Mesenchymal stem cell (in vitro differentiated cells and primary cell): ENCODE data around the gene TOM1.
"Not testable (repeated sequence)": the region's sequence is repeated elsewhere in the genome, so short reads cannot be mapped to it uniquely, and the experiment has no call there.

ENCODE experiments used
- DNase-seq: peaks from one replicate; pipeline ENCODE4 v3.0.0-alpha.2; 2013
- H2AFZ ChIP-seq: one replicate; pipeline ENCODE4 v1.6.1; 2013; ENCODE audit warnings: low read depth, mild to moderate bottlenecking, control low read depth, inconsistent platforms, low read length, moderate library complexity
- H2AK5ac ChIP-seq: 2 replicates; pipeline ENCODE4 v1.6.1; 2013; ENCODE audit warnings: low read length, moderate library complexity, mild to moderate bottlenecking, inconsistent platforms; ENCODE audit not compliant: severe bottlenecking
- H2BK120ac ChIP-seq: one replicate; pipeline ENCODE4 v1.6.1; 2013; ENCODE audit warnings: low read depth, mild to moderate bottlenecking, inconsistent platforms, low read length, moderate library complexity
- H2BK12ac ChIP-seq, 2 experiments: one replicate each; pipeline ENCODE4 v1.6.1; 2013; ENCODE audit warnings: inconsistent platforms in 2 of 2, low read length in 2 of 2, mild to moderate bottlenecking in 2 of 2, moderate library complexity in 2 of 2, control low read depth in 1 of 2
- H2BK15ac ChIP-seq: one replicate; pipeline ENCODE4 v1.6.1; 2013; ENCODE audit warnings: mild to moderate bottlenecking, low read depth, inconsistent platforms; ENCODE audit not compliant: poor library complexity, severe bottlenecking
- H2BK5ac ChIP-seq: 2 replicates; pipeline ENCODE4 v1.6.1; 2013; ENCODE audit warnings: low read depth, mild to moderate bottlenecking, low read length, control low read depth, inconsistent platforms; ENCODE audit not compliant: poor library complexity, severe bottlenecking
- H3K14ac ChIP-seq, 2 experiments: one replicate each; pipeline ENCODE4 v1.6.1; 2013; ENCODE audit warnings: inconsistent platforms in 2 of 2, low read length in 2 of 2, control low read depth in 1 of 2, mild to moderate bottlenecking in 1 of 2, moderate library complexity in 1 of 2
- H3K18ac ChIP-seq, 2 experiments: one replicate each; pipeline ENCODE4 v1.6.1; 2013; ENCODE audit warnings: inconsistent platforms in 2 of 2, low read length in 2 of 2, control low read depth in 1 of 2, low read depth in 1 of 2, mild to moderate bottlenecking in 1 of 2
- H3K23ac ChIP-seq, 2 experiments: one replicate each; pipeline ENCODE4 v1.6.1; 2013; ENCODE audit warnings: inconsistent platforms in 2 of 2, low read length in 2 of 2, mild to moderate bottlenecking in 2 of 2, moderate library complexity in 2 of 2, control low read depth in 1 of 2
- H3K27ac ChIP-seq: 2 replicates; pipeline ENCODE4 v1.5.1; 2013; ENCODE audit warnings: mild to moderate bottlenecking, moderate library complexity, low read length, control low read depth, inconsistent platforms; ENCODE audit not compliant: poor library complexity, severe bottlenecking
- H3K27me3 ChIP-seq, 2 experiments: 2 replicates each; pipeline versions ENCODE4 v1.6.1 to v1.7.0; 2013; ENCODE audit warnings: low read length in 2 of 2, mild to moderate bottlenecking in 2 of 2, moderate library complexity in 2 of 2, control low read depth in 1 of 2, inconsistent platforms in 1 of 2; ENCODE audit not compliant: control insufficient read depth in 1 of 2, insufficient read depth in 1 of 2
- H3K36me3 ChIP-seq, 2 experiments: 2 replicates each; pipeline versions ENCODE4 v1.6.1 to v1.7.0; 2013; ENCODE audit warnings: low read length in 2 of 2, control low read depth in 1 of 2, inconsistent platforms in 1 of 2, low read depth in 1 of 2, mild to moderate bottlenecking in 1 of 2; ENCODE audit not compliant: insufficient read depth in 2 of 2, control insufficient read depth in 1 of 2
- H3K4ac ChIP-seq, 2 experiments: one replicate each; pipeline ENCODE4 v1.6.1; 2013; ENCODE audit warnings: inconsistent platforms in 2 of 2, low read length in 2 of 2, mild to moderate bottlenecking in 2 of 2, moderate library complexity in 2 of 2, control low read depth in 1 of 2, low read depth in 1 of 2
- H3K4me1 ChIP-seq: 2 replicates; pipeline ENCODE4 v1.6.1; 2013; ENCODE audit warnings: low read depth, low read length, control low read depth; ENCODE audit not compliant: control insufficient read depth, insufficient read depth
- H3K4me2 ChIP-seq: 2 replicates; pipeline ENCODE4 v1.6.1; 2013; ENCODE audit warnings: low read length, mild to moderate bottlenecking, inconsistent platforms; ENCODE audit not compliant: poor library complexity, severe bottlenecking
- H3K4me3 ChIP-seq, 2 experiments: 2 replicates each; pipeline versions ENCODE4 v1.5.1 to v1.7.0; 2013; ENCODE audit warnings: low read length in 2 of 2, mild to moderate bottlenecking in 2 of 2, control low read depth in 1 of 2, low read depth in 1 of 2; ENCODE audit not compliant: insufficient read depth in 1 of 2
- H3K79me1 ChIP-seq: replicated peaks from 2 replicates; pipeline ENCODE4 v1.6.1; 2013; ENCODE audit warnings: mild to moderate bottlenecking, control low read depth, low read length, inconsistent platforms; ENCODE audit not compliant: poor library complexity, severe bottlenecking
- H3K9ac ChIP-seq: 2 replicates; pipeline ENCODE4 v1.7.0; 2013; ENCODE audit warnings: mild to moderate bottlenecking, low read length, moderate library complexity
- H3K9me3 ChIP-seq: 2 replicates; pipeline ENCODE4 v1.7.0; 2013; ENCODE audit warnings: mild to moderate bottlenecking, low read length; ENCODE audit not compliant: control insufficient read depth
- H4K8ac ChIP-seq: one replicate; pipeline ENCODE4 v1.6.1; 2013; ENCODE audit warnings: inconsistent platforms, mild to moderate bottlenecking, low read length, moderate library complexity
- H4K91ac ChIP-seq: one replicate; pipeline ENCODE4 v1.6.1; 2013; ENCODE audit warnings: mild to moderate bottlenecking, low read length, inconsistent platforms
- WGBS: methylation state at CpG from one replicate; pipeline ENCODE4 v1.1.7; 2013; ENCODE audit warnings: mixed read lengths; 5-methylcytosine and 5-hydroxymethylcytosine counted together

TOM1 gene

DNA sequence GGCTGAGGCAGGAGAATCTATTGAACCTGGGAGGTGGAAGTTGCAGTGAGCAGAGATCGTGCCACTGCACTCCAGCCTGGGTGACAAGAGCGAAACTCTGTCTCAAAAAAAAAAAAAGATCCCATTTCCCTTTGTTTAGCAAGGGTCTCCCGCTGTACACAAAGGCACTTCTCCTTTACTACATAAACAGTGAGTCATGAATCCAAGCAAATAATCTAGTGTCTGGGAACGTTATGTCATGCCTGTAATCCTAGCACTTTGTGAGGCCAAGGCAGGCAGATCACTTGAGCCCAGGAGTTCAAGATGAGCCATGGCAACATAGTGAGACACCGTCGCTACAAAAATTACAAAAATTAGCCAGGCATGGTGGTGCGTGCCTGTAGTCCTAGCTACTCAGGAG, 64.5 kb downstream of the TOM1 start:
- not testable (repeated sequence) for H2BK5ac ChIP-seq, H3K36me3 ChIP-seq, H4K91ac ChIP-seq, H2AK5ac ChIP-seq, H3K4me3 ChIP-seq, H3K27ac ChIP-seq, H3K9me3 ChIP-seq, H3K4ac ChIP-seq, H3K4me2 ChIP-seq, H2BK120ac ChIP-seq, H3K27me3 ChIP-seq, H3K14ac ChIP-seq, H3K23ac ChIP-seq, H4K8ac ChIP-seq, H3K18ac ChIP-seq, H3K79me1 ChIP-seq, H2BK15ac ChIP-seq, H3K9ac ChIP-seq, H2BK12ac ChIP-seq, H3K4me1 ChIP-seq, H2AFZ ChIP-seq
- WGBS = 22% methylated on average over 7 of the region's 7 CpGs
- DNase-seq = peak; percentile 95

DNA sequence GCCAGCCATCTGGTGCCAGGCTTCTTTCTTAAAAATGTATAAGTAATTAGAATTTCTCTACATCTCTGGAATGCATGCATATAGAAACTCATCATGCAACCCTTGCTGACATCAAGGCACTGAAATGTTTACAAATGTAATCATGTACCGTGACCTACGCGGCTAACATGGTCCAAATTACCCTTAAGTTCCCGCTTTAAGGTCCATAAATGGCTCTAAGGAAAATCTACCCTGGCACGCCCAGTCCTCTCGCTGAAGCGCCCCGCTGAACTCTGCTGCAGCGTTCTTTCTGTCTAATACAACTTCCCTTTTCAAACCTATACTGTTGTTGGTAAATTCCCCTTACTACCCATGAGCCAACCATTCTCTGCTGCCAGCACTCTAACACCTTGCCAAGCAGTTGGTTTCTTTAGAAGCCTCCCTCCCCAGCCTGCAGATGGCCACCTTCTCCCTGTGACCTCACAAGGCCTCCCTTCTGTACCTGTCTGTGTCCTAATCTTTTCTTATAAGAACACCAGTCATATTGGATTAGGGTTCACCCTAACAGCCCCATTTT, 67.7 kb downstream of the TOM1 start:
- H3K14ac ChIP-seq = no peak overlapping the region
- H3K36me3 ChIP-seq = no peaks in the 10 kb centered on the region
- no peak overlapping the region for H2AFZ ChIP-seq
- no peak overlapping the region for H2BK5ac ChIP-seq
- H4K8ac ChIP-seq = no peak overlapping the region
- no peak overlapping the region for H2BK15ac ChIP-seq
- no peak overlapping the region for H2AK5ac ChIP-seq
- no peaks in the 10 kb centered on the region for H3K79me1 ChIP-seq
- no peaks in the 10 kb centered on the region for H3K9me3 ChIP-seq
- no peak overlapping the region for H3K9ac ChIP-seq
- H2BK12ac ChIP-seq = no peak overlapping the region
- H3K4me1 ChIP-seq = peaks cover 7% of the 10 kb centered on the region
- no peak overlapping the region for H3K23ac ChIP-seq
- no peak overlapping the region for H3K4ac ChIP-seq
- no peak overlapping the region for H3K27ac ChIP-seq
- H3K27me3 ChIP-seq = no peaks in the 10 kb centered on the region
- no peak overlapping the region for H4K91ac ChIP-seq
- no peak overlapping the region for H3K4me2 ChIP-seq
- H3K18ac ChIP-seq = no peak overlapping the region
- no peak overlapping the region for H3K4me3 ChIP-seq
- WGBS = 93% methylated on average over 9 of the region's 9 CpGs
- DNase-seq = no peak
- H2BK120ac ChIP-seq = no peak overlapping the region

DNA sequence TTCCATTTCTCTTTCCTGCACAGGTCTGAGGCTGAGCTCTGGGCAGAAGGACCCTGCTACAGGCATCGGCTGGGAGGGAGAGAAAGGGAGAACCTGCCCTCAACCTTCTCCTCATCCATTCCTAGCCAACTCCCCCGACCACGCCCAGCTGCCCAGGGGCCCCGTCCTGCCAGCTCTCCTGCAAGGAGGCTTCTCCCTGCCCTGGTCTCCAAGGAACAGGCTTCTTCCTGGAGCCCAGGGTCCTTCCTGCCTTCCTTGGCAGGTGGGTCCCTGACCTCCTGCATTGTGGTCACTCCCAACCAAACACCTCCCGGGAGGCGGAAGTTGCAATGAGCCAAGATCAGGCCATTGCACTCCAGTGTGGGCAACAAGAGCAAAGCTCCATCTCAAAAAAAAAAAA, 68.7 kb downstream of the TOM1 start:
- Histone ChIP-seq H2BK120ac (no peak overlapping the region), H3K9me3 (no peaks in the 10 kb centered on the region), H3K4me2 (no peak overlapping the region), H3K23ac (no peak overlapping the region), H3K9ac (no peak overlapping the region), H4K8ac (no peak overlapping the region), H3K4ac (no peak overlapping the region), H3K36me3 (no peaks in the 10 kb centered on the region), H3K4me1 (peaks cover 5% of the 10 kb centered on the region), H2BK15ac (no peak overlapping the region), H2BK5ac (no peak overlapping the region), H3K14ac (no peak overlapping the region), H2AK5ac (no peak overlapping the region), H2AFZ (no peak overlapping the region), H3K18ac (no peak overlapping the region), H3K79me1 (no peaks in the 10 kb centered on the region), H4K91ac (no peak overlapping the region), H3K27ac (no peak overlapping the region), H3K4me3 (no peak overlapping the region), H3K27me3 (no peaks in the 10 kb centered on the region), H2BK12ac (peak overlapping the region in 1 of 2 experiments; percentile 84)
- 94% methylated on average over 6 of the region's 6 CpGs for WGBS
- DNase-seq = no peak

DNA sequence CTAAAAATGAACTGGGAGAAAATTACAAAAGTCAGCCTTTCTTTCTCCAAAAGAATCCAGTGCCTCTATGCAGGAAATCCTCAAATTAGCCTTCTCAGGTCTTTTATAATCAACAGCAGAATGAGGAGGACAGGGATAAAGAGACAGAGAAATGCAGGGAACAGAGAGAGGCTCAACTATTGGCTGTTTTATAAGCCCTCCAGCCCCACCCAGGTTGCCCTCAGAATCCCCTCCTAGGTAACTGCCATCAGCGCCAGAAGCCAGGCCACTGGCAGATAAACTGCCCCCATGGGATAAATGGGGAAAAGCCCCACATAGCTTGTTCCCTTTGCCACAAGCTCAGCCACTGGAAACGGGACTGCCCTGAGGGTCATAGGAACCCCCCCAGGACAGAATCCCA, 70.3 kb downstream of the TOM1 start:
- peaks cover 5% of the 10 kb centered on the region for H3K4me1 ChIP-seq
- H3K4me2 ChIP-seq = no peak overlapping the region
- no peak overlapping the region for H3K4ac ChIP-seq
- no peaks in the 10 kb centered on the region for H3K27me3 ChIP-seq
- peak overlapping the region; percentile 7 for H2AK5ac ChIP-seq
- no peak overlapping the region for H4K8ac ChIP-seq
- no peak overlapping the region for H2BK120ac ChIP-seq
- H3K23ac ChIP-seq = no peak overlapping the region
- no peak overlapping the region for H3K14ac ChIP-seq
- H3K4me3 ChIP-seq = no peak overlapping the region
- WGBS = 80% methylated on average over 2 of the region's 2 CpGs
- H2BK15ac ChIP-seq = no peak overlapping the region
- H3K79me1 ChIP-seq = no peaks in the 10 kb centered on the region
- H2BK12ac ChIP-seq = no peak overlapping the region
- peak overlapping the region; percentile 44 for H3K9ac ChIP-seq
- no peak overlapping the region for H3K27ac ChIP-seq
- H3K36me3 ChIP-seq = no peaks in the 10 kb centered on the region
- DNase-seq = no peak
- peak overlapping the region; percentile 14 for H4K91ac ChIP-seq
- no peaks in the 10 kb centered on the region for H3K9me3 ChIP-seq
- peak overlapping the region in 1 of 2 experiments; percentile 24 for H3K18ac ChIP-seq
- no peak overlapping the region for H2AFZ ChIP-seq
- H2BK5ac ChIP-seq = no peak overlapping the region
